IMR-90 (cell line): ENCODE measurements around the gene PRKCE. TPM values are rescaled to one million over a fixed set of nuclear protein-coding genes. Genes with fewer than 3 reads are reported as not detected.

Source experiments
- ATAC-seq: fragments of 200-7000 bp; cut with Tn5 transposase; 2 replicates; pipeline ENCODE4 v1.9.1; 2020; ENCODE audit warnings: low read depth, mild to moderate bottlenecking, moderate library complexity
- BruUV-seq: library from RNA; stranded (reverse); fragments of 400-500 nt; replicated peaks from 2 replicates; lab custom pipeline; 2021; lab: Mats Ljungman, UMichigan
- CTCF ChIA-PET: fragments of 300-600 bp; formaldehyde crosslinking; extraction: SDS; loops from one replicate; lab custom pipeline; 2021; ENCODE audit warnings: antibody characterized with exemption; lab: Yijun Ruan, JAX
- POLR2A ChIA-PET: fragments of 300-600 bp; sonication (Branson Sonifier 250); formaldehyde crosslinking; loops from one replicate; lab custom pipeline; 2022; ENCODE audit warnings: antibody characterized with exemption; ENCODE audit not compliant: unreplicated experiment; lab: Charles Lee
- DNase-seq: peaks from one replicate; pipeline ENCODE4 v3.0.0; 2013
- H2AFZ ChIP-seq: replicated peaks from 2 replicates; pipeline ENCODE3; 2013; ENCODE audit warnings: low read length, mild to moderate bottlenecking; ENCODE audit not compliant: poor library complexity
- H2AK5ac ChIP-seq: 2 replicates; pipeline ENCODE4 v1.6.1; 2013; ENCODE audit warnings: low read depth, low read length, inconsistent platforms
- H2AK9ac ChIP-seq: replicated peaks from 2 replicates; pipeline ENCODE3; 2013; ENCODE audit warnings: mild to moderate bottlenecking, low read depth, low read length, moderate library complexity; ENCODE audit not compliant: poor library complexity
- H2BK120ac ChIP-seq: 2 replicates; pipeline ENCODE4 v1.6.1; 2013; ENCODE audit warnings: low read depth, low read length, inconsistent platforms
- H2BK15ac ChIP-seq: 3 replicates; pipeline ENCODE4 v1.6.1; 2013; ENCODE audit warnings: low read depth, low read length, inconsistent platforms
- H2BK20ac ChIP-seq: 2 replicates; pipeline ENCODE4 v1.6.1; 2013; ENCODE audit warnings: low read depth, mild to moderate bottlenecking, inconsistent platforms, low read length, moderate library complexity
- H2BK5ac ChIP-seq: 2 replicates; pipeline ENCODE4 v1.6.1; 2013; ENCODE audit warnings: mild to moderate bottlenecking, low read depth, low read length, inconsistent platforms; ENCODE audit not compliant: poor library complexity, severe bottlenecking
- H3K14ac ChIP-seq: replicated peaks from 2 replicates; pipeline ENCODE4 v1.6.1; 2013; ENCODE audit warnings: low read depth, low read length, inconsistent platforms
- H3K18ac ChIP-seq: 2 replicates; pipeline ENCODE4 v1.6.1; 2013; ENCODE audit warnings: low read depth, low read length, control low read depth
- H3K23ac ChIP-seq: 2 replicates; pipeline ENCODE4 v1.6.1; 2013; ENCODE audit warnings: low read depth, low read length, inconsistent platforms
- H3K27ac ChIP-seq: 2 replicates; pipeline ENCODE4 v1.5.1; 2013; ENCODE audit warnings: mild to moderate bottlenecking, control low read depth, low read length; ENCODE audit not compliant: insufficient read depth
- H3K27me3 ChIP-seq: 2 replicates; pipeline ENCODE4 v1.6.1; 2013; ENCODE audit warnings: low read length; ENCODE audit not compliant: control insufficient read depth, insufficient read depth
- H3K36me3 ChIP-seq: 2 replicates; pipeline ENCODE4 v1.6.1; 2013; ENCODE audit warnings: low read length, mixed read lengths; ENCODE audit not compliant: control insufficient read depth, insufficient read depth
- H3K4ac ChIP-seq: 2 replicates; pipeline ENCODE4 v1.6.1; 2013; ENCODE audit warnings: low read depth, low read length, inconsistent platforms
- H3K4me1 ChIP-seq: 2 replicates; pipeline ENCODE4 v1.6.1; 2013; ENCODE audit warnings: low read length, mixed read lengths; ENCODE audit not compliant: control insufficient read depth, insufficient read depth
- H3K4me2 ChIP-seq: 2 replicates; pipeline ENCODE4 v1.6.1; 2013; ENCODE audit warnings: low read depth, mild to moderate bottlenecking, control low read depth, low read length, moderate library complexity
- H3K4me3 ChIP-seq: 2 replicates; pipeline ENCODE4 v1.5.1; 2013; ENCODE audit warnings: low read depth, mild to moderate bottlenecking, control low read depth, low read length, moderate library complexity; ENCODE audit not compliant: insufficient read depth
- H3K56ac ChIP-seq: 2 replicates; pipeline ENCODE4 v1.6.1; 2013; ENCODE audit warnings: low read length, inconsistent platforms; ENCODE audit not compliant: insufficient read depth; ENCODE audit errors: extremely low read depth
- H3K79me1 ChIP-seq, 2 experiments: 2 replicates each; pipeline ENCODE4 v1.6.1; 2013; ENCODE audit warnings: low read length in 2 of 2, inconsistent platforms in 1 of 2, low read depth in 1 of 2
- H3K9ac ChIP-seq: 2 replicates; pipeline ENCODE4 v1.6.1; 2013; ENCODE audit warnings: low read depth, low read length, control low read depth
- H3K9me1 ChIP-seq: 2 replicates; pipeline ENCODE4 v1.6.1; 2013; ENCODE audit warnings: low read length, inconsistent platforms; ENCODE audit not compliant: insufficient read depth
- H3K9me3 ChIP-seq: 2 replicates; pipeline ENCODE4 v1.6.1; 2013; ENCODE audit warnings: low read length; ENCODE audit not compliant: control insufficient read depth, insufficient read depth
- H4K20me1 ChIP-seq: 2 replicates; pipeline ENCODE4 v1.6.1; 2013; ENCODE audit warnings: low read length, inconsistent platforms; ENCODE audit not compliant: insufficient read depth
- H4K5ac ChIP-seq: 2 replicates; pipeline ENCODE4 v1.6.1; 2013; ENCODE audit warnings: mild to moderate bottlenecking, low read depth, low read length, control low read depth
- H4K8ac ChIP-seq, 2 experiments: 2 replicates each; pipeline ENCODE4 v1.6.1; 2013; ENCODE audit warnings: low read depth in 2 of 2, low read length in 2 of 2, control low read depth in 1 of 2, inconsistent platforms in 1 of 2
- H4K91ac ChIP-seq: 2 replicates; pipeline ENCODE4 v1.6.1; 2013; ENCODE audit warnings: low read depth, low read length, inconsistent platforms; ENCODE audit not compliant: insufficient read depth
- CEBPB ChIP-seq: IDR thresholded peaks from 2 replicates; pipeline ENCODE4 v1.6.1; 2012; ENCODE audit warnings: low read depth, low read length, improper control_type of control experiment
- MAZ ChIP-seq: IDR thresholded peaks from 2 replicates; pipeline ENCODE4 v1.6.1; 2012; ENCODE audit warnings: low read depth, mild to moderate bottlenecking, low read length, improper control_type of control experiment, moderate library complexity, borderline replicate concordance
- WGBS, 2 experiments: methylation state at CpG; one replicate each; pipeline versions ENCODE4 v1.1.5 to v1.1.7; 2013; ENCODE audit warnings: missing lambda C conversion rate in 2 of 2; ENCODE audit not compliant: insufficient read length in 1 of 2; ENCODE audit errors: extremely low coverage in 2 of 2; 5-methylcytosine and 5-hydroxymethylcytosine counted together
- dilution Hi-C: fragments of 300-500 bp; cut with HindIII; formaldehyde crosslinking; loops from one replicate; pipeline ENCODE4 v1.14.3; 2018; ENCODE audit warnings: low sequenced_read_pairs; ENCODE audit not compliant: unreplicated experiment
- in situ Hi-C: fragments of 300-500 bp; cut with MboI; formaldehyde crosslinking; loops from 3 replicates; pipeline ENCODE4 v1.14.3; 2019; ENCODE audit warnings: low sequenced_read_pairs, inconsistent platforms, mixed read lengths
- intact Hi-C: fragments of 100-400 bp; cut with micrococcal nuclease; formaldehyde crosslinking; loops from 2 replicates; pipeline ENCODE4 v1.10.0; 2022
- polyA plus RNA-seq, 3 experiments: library from polyadenylated mRNA; depleted of rRNA; stranded (reverse); fragments of >200 nt; gene quantifications; 2 replicates each; pipeline ENCODE4 v1.2.3, GENCODE V29; 2012; ENCODE audit warnings: low replicate concordance in 1 of 3
- total RNA-seq: library from RNA; depleted of rRNA; stranded (reverse); fragments of >200 nt; gene quantifications from 2 replicates; pipeline ENCODE4 v1.2.3, GENCODE V29; 2012

The PRKCE gene
- total and polyA plus RNA-seq, 2 of the 4 experiments (the other 2 are of a cell fraction) = 8.1 to 32.4 TPM

GRCh38 chr2:45734952-45735351 is 83.5 kb downstream of the PRKCE start:
- Histone ChIP-seq H3K14ac (no peak overlapping the region), H3K27me3 (no peaks in the 10 kb centered on the region), H2BK5ac (no peak overlapping the region), H2AFZ (no peak overlapping the region), H3K36me3 (no peaks in the 10 kb centered on the region; the same call in 1 of the 2 replicates), H2AK5ac (no peak overlapping the region), H3K27ac (no peak overlapping the region), H3K4ac (no peak overlapping the region), H2BK15ac (no peak overlapping the region), H4K91ac (no peak overlapping the region), H2BK120ac (no peak overlapping the region), H2AK9ac (no peak overlapping the region), H4K20me1 (peaks cover 16% of the 10 kb centered on the region), H3K23ac (no peak overlapping the region), H2BK20ac (no peak overlapping the region), H3K79me1 (peaks cover 9 to 12% of the 10 kb centered on the region in 2 experiments; a peak in 2 of 4 replicates), H3K9me1 (peaks cover 5% of the 10 kb centered on the region), H3K4me2 (no peak overlapping the region), H3K4me1 (no peaks in the 10 kb centered on the region), H3K4me3 (no peak overlapping the region), H3K56ac (no peak overlapping the region), H3K9ac (no peak overlapping the region), H3K9me3 (no peaks in the 10 kb centered on the region), H3K18ac (no peak overlapping the region), H4K5ac (no peak overlapping the region), H4K8ac (no peak overlapping the region)
- ChIA-PET CTCF (interaction anchor here (0.8 kb wide), 1 partner anchor 9 kb away, joined by 3 read pairs; no protein-coding TSS in a partner anchor), POLR2A (no interaction called here)
- BruUV-seq = no TSS peak
- dilution Hi-C loops = no loop called here
- ATAC-seq (no peak), DNase-seq (no peak)
- no CpG with 5 or more reads among the region's 6 CpGs for WGBS, 2 experiments
- TF ChIP-seq MAZ = no peak
- TF ChIP-seq CEBPB = peak; percentile 20; the same call in 1 of the 2 replicates
- intact Hi-C loops = no loop called here
- in situ Hi-C loops = no loop called here
